Measurements from ENCODE around the gene AATF. TPM values are rescaled to one million over a fixed set of nuclear protein-coding genes. Genes with fewer than 3 reads are reported as not detected.
A peak's percentile ranks its signal among the peaks of the same experiment; 100 is the strongest.

Gene AATF
- total RNA-seq, 2 donors from 2014 or later: 28.8 to 41.3 TPM

- peaks cover 3% of the 10 kb centered on the region for H3K36me3 ChIP-seq
- no peak for DNase-seq (ENCODE audit: low spot score)
- no peaks in the 10 kb centered on the region for H3K9me3 ChIP-seq
- H3K27me3 ChIP-seq (replicated peaks; ENCODE audit: insufficient read depth): no peaks in the 10 kb centered on the region
- no peaks in the 10 kb centered on the region for H3K4me1 ChIP-seq (ENCODE audit: control insufficient read depth in 1 of 2, low read depth in 2 of 2)
- no peak overlapping the region for H3K27ac ChIP-seq
- no peak for ATAC-seq (ENCODE audit: insufficient number of reproducible peaks, low FRiP score, low read depth)
- no peak overlapping the region for H3K4me3 ChIP-seq
- no peak for TF ChIP-seq CTCF (IDR thresholded peaks at IDR 0.05)
Measured at GRCh38 chr17:37039269-37039668, 90.5 kb downstream of the AATF start.

- DNase-seq (ENCODE audit: low spot score) (no peak), ATAC-seq (ENCODE audit: insufficient number of reproducible peaks, low FRiP score, low read depth) (no peak)
- Histone ChIP-seq H3K4me1 (ENCODE audit: control insufficient read depth in 1 of 2, low read depth in 2 of 2) (no peaks in the 10 kb centered on the region), H3K36me3 (peaks cover 3% of the 10 kb centered on the region), H3K27me3 (replicated peaks; ENCODE audit: insufficient read depth) (no peaks in the 10 kb centered on the region), H3K4me3 (no peak overlapping the region), H3K27ac (no peak overlapping the region), H3K9me3 (no peaks in the 10 kb centered on the region)
- TF ChIP-seq CTCF (IDR thresholded peaks at IDR 0.05): no peak
Measured at GRCh38 chr17:37041932-37042331, 93.2 kb downstream of the AATF start.

GRCh38 chr17:37043201-37043600, 94.4 kb downstream of the AATF start:
- Histone ChIP-seq H3K36me3 (peaks cover 3% of the 10 kb centered on the region), H3K4me1 (ENCODE audit: control insufficient read depth in 1 of 2, low read depth in 2 of 2) (no peaks in the 10 kb centered on the region), H3K4me3 (no peak overlapping the region), H3K9me3 (no peaks in the 10 kb centered on the region), H3K27ac (no peak overlapping the region), H3K27me3 (replicated peaks; ENCODE audit: insufficient read depth) (no peaks in the 10 kb centered on the region)
- no peak for TF ChIP-seq CTCF (IDR thresholded peaks at IDR 0.05)
- no peak for ATAC-seq (ENCODE audit: insufficient number of reproducible peaks, low FRiP score, low read depth)
- DNase-seq (ENCODE audit: low spot score): no peak

- Histone ChIP-seq H3K27ac (no peak overlapping the region), H3K27me3 (replicated peaks; ENCODE audit: insufficient read depth) (no peaks in the 10 kb centered on the region), H3K4me3 (no peak overlapping the region), H3K9me3 (no peaks in the 10 kb centered on the region), H3K4me1 (ENCODE audit: control insufficient read depth in 1 of 2, low read depth in 2 of 2) (no peaks in the 10 kb centered on the region), H3K36me3 (peaks cover 6% of the 10 kb centered on the region)
- ATAC-seq (ENCODE audit: insufficient number of reproducible peaks, low FRiP score, low read depth): no peak
- TF ChIP-seq CTCF (IDR thresholded peaks at IDR 0.05): no peak
- no peak for DNase-seq (ENCODE audit: low spot score)
Measured at GRCh38 chr17:37045351-37045922, 96.7 kb downstream of the AATF start.

GRCh38 chr17:37047631-37048104, 98.9 kb downstream of the AATF start:
- no peaks in the 10 kb centered on the region for H3K4me1 ChIP-seq (ENCODE audit: control insufficient read depth in 1 of 2, low read depth in 2 of 2)
- ATAC-seq (ENCODE audit: insufficient number of reproducible peaks, low FRiP score, low read depth) (no peak), DNase-seq (ENCODE audit: low spot score) (peak; percentile 15)
- H3K27ac ChIP-seq: no peak overlapping the region
- no peaks in the 10 kb centered on the region for H3K27me3 ChIP-seq (replicated peaks; ENCODE audit: insufficient read depth)
- peak; percentile 84 for TF ChIP-seq CTCF (IDR thresholded peaks at IDR 0.05)
- no peak overlapping the region for H3K4me3 ChIP-seq
- no peaks in the 10 kb centered on the region for H3K9me3 ChIP-seq
- H3K36me3 ChIP-seq: peaks cover 9% of the 10 kb centered on the region

Data from thoracic aorta (tissue), 2 donors.